Measurements from ENCODE around the gene OR2A12.
"Not testable (repeated sequence)": the region's sequence is repeated elsewhere in the genome, so short reads cannot be mapped to it uniquely, and the experiment has no call there.

The OR2A12 gene

GRCh38 chr7:144085978-144086377 is at the start of gene OR2A12:
OR2A12 (plus strand) TSS chr7:144086278; CDS start chr7:144095108, 8,830 bp downstream.
- no peak for DNase-seq (ENCODE audit: low spot score)

- DNase-seq (ENCODE audit: low spot score): no peak
These were observed 49.7 kb upstream of the OR2A12 start for GRCh38 chr7:144036302-144036885.

- no peak for DNase-seq (ENCODE audit: low spot score)
These were observed 48.6 kb upstream of the OR2A12 start for GRCh38 chr7:144037414-144038035.

- no peak for DNase-seq (ENCODE audit: low spot score)
These were observed 47.2 kb upstream of the OR2A12 start for GRCh38 chr7:144038887-144039286.

GRCh38 chr7:144048648-144049047 is 37.4 kb upstream of the OR2A12 start, which contains the start of gene OR2A5:
OR2A5 (plus strand) TSS chr7:144048948; CDS start chr7:144050402, 1,454 bp downstream.
- no peak for DNase-seq (ENCODE audit: low spot score)

- no peak for DNase-seq (ENCODE audit: low spot score)
These were observed 36.6 kb upstream of the OR2A12 start for GRCh38 chr7:144049491-144049890.

GRCh38 chr7:144050093-144050492 is 36.0 kb upstream of the OR2A12 start:
- no peak for DNase-seq (ENCODE audit: low spot score)

GRCh38 chr7:144050884-144051283 is 35.2 kb upstream of the OR2A12 start:
- not testable (repeated sequence) for DNase-seq (ENCODE audit: low spot score)

- peak; percentile 13 for DNase-seq (ENCODE audit: low spot score)
These were observed 28.1 kb upstream of the OR2A12 start for GRCh38 chr7:144057954-144058353.

- DNase-seq (ENCODE audit: low spot score): no peak
These were observed 22.4 kb upstream of the OR2A12 start for GRCh38 chr7:144063710-144064109.

- DNase-seq (ENCODE audit: low spot score): no peak
These were observed 16.6 kb upstream of the OR2A12 start, which contains the start of gene OR2A25 for GRCh38 chr7:144069511-144069910. OR2A25 (plus strand) TSS chr7:144069811; CDS start chr7:144074220, 4,409 bp downstream.

- DNase-seq (ENCODE audit: low spot score): no peak
These were observed 16.1 kb upstream of the OR2A12 start for GRCh38 chr7:144069953-144070352.

GRCh38 chr7:144074374-144074773 is 11.7 kb upstream of the OR2A12 start:
- no peak for DNase-seq (ENCODE audit: low spot score)

- no peak for DNase-seq (ENCODE audit: low spot score)
These were observed 652 bp downstream of the OR2A12 start for GRCh38 chr7:144086730-144087129.

- DNase-seq (ENCODE audit: low spot score): no peak
These were observed 1.2 kb downstream of the OR2A12 start for GRCh38 chr7:144087230-144087629.

- no peak for DNase-seq (ENCODE audit: low spot score)
These were observed 4.6 kb downstream of the OR2A12 start for GRCh38 chr7:144090667-144091066.

GRCh38 chr7:144098776-144099175 is 12.7 kb downstream of the OR2A12 start:
- DNase-seq (ENCODE audit: low spot score): no peak

- no peak for DNase-seq (ENCODE audit: low spot score)
These were observed 14.5 kb downstream of the OR2A12 start for GRCh38 chr7:144100607-144101006.

GRCh38 chr7:144102041-144102440 is 16.0 kb downstream of the OR2A12 start:
- DNase-seq (ENCODE audit: low spot score): no peak

- DNase-seq (ENCODE audit: low spot score): no peak
These were observed 19.1 kb downstream of the OR2A12 start for GRCh38 chr7:144105211-144105610.

- no peak for DNase-seq (ENCODE audit: low spot score)
These were observed 23.2 kb downstream of the OR2A12 start, which contains the start of gene OR2A2 for GRCh38 chr7:144109283-144109682. OR2A2 (plus strand) TSS chr7:144109583; CDS start chr7:144109583, 0 bp downstream.

- no peak for DNase-seq (ENCODE audit: low spot score)
These were observed 24.2 kb downstream of the OR2A12 start for GRCh38 chr7:144110272-144110671.

- no peak for DNase-seq (ENCODE audit: low spot score)
These were observed 27.6 kb downstream of the OR2A12 start for GRCh38 chr7:144113651-144114050.

GRCh38 chr7:144118341-144118740 is 32.3 kb downstream of the OR2A12 start:
- DNase-seq (ENCODE audit: low spot score): no peak

All from SW480 (cell line).